IMR-90 (cell line): ENCODE results near the gene FAM193B.

ENCODE experiments used
- BHLHE40 ChIP-seq: fragments of 150-350 bp; IDR thresholded peaks from 2 replicates; pipeline ENCODE4 v1.6.1; 2016; ENCODE audit warnings: mild to moderate bottlenecking, low read depth, low read length
- CEBPB ChIP-seq: IDR thresholded peaks from 2 replicates; pipeline ENCODE4 v1.6.1; 2012; ENCODE audit warnings: low read depth, low read length, improper control_type of control experiment
- CTCF ChIP-seq: conservative IDR thresholded peaks from 2 replicates; pipeline ENCODE4 v1.5.1; 2012; ENCODE audit warnings: mild to moderate bottlenecking, low read depth, low read length, improper control_type of control experiment
- MAZ ChIP-seq: IDR thresholded peaks from 2 replicates; pipeline ENCODE4 v1.6.1; 2012; ENCODE audit warnings: low read depth, mild to moderate bottlenecking, low read length, improper control_type of control experiment, moderate library complexity, borderline replicate concordance
- POLR2A ChIP-seq: IDR thresholded peaks from 2 replicates; pipeline ENCODE4 v1.6.1; 2012; ENCODE audit warnings: mild to moderate bottlenecking, low read depth, low read length
- RAD21 ChIP-seq: IDR thresholded peaks from 2 replicates; pipeline ENCODE4 v1.6.1; 2012; ENCODE audit warnings: low read length, improper control_type of control experiment
- RCOR1 ChIP-seq: IDR thresholded peaks from 2 replicates; pipeline ENCODE4 v1.6.1; 2012; ENCODE audit warnings: mild to moderate bottlenecking, low read length, improper control_type of control experiment; ENCODE audit not compliant: insufficient replicate concordance
- SMC3 ChIP-seq: fragments of 150-350 bp; IDR thresholded peaks from 2 replicates; pipeline ENCODE4 v1.6.1; 2016; ENCODE audit warnings: low read depth, mild to moderate bottlenecking, antibody characterized with exemption, low read length, moderate library complexity
- TF ChIP-seq, protein P1 (sequence below): fragments of 150-350 bp; IDR thresholded peaks from 2 replicates; pipeline ENCODE4 v1.6.1; 2017; ENCODE audit warnings: mild to moderate bottlenecking, antibody characterized with exemption, low read length, low read depth
- TF ChIP-seq, protein P2 (sequence below): fragments of 150-350 bp; IDR thresholded peaks from 2 replicates; pipeline ENCODE4 v1.6.1; 2016; ENCODE audit warnings: low read depth, mild to moderate bottlenecking, low read length, moderate library complexity, borderline replicate concordance

- no peak for TF ChIP-seq BHLHE40
- TF ChIP-seq CTCF, result no peak
- TF ChIP-seq, protein P1, sequence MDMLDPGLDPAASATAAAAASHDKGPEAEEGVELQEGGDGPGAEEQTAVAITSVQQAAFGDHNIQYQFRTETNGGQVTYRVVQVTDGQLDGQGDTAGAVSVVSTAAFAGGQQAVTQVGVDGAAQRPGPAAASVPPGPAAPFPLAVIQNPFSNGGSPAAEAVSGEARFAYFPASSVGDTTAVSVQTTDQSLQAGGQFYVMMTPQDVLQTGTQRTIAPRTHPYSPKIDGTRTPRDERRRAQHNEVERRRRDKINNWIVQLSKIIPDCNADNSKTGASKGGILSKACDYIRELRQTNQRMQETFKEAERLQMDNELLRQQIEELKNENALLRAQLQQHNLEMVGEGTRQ, result no peak
- TF ChIP-seq, protein P2, sequence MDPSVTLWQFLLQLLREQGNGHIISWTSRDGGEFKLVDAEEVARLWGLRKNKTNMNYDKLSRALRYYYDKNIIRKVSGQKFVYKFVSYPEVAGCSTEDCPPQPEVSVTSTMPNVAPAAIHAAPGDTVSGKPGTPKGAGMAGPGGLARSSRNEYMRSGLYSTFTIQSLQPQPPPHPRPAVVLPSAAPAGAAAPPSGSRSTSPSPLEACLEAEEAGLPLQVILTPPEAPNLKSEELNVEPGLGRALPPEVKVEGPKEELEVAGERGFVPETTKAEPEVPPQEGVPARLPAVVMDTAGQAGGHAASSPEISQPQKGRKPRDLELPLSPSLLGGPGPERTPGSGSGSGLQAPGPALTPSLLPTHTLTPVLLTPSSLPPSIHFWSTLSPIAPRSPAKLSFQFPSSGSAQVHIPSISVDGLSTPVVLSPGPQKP, result no peak
- no peak for TF ChIP-seq RCOR1
- TF ChIP-seq RAD21, result no peak
- no peak for TF ChIP-seq POLR2A
- no peak for TF ChIP-seq MAZ
- no peak for TF ChIP-seq SMC3
- TF ChIP-seq CEBPB, result no peak
Measured at GRCh38 chr5:177493795-177494345, 60.5 kb downstream of the FAM193B start.
